Measurements from ENCODE around the gene PHAF1. TPM values are rescaled to one million over a fixed set of nuclear protein-coding genes. Genes with fewer than 3 reads are reported as not detected.

Gene PHAF1
- total RNA-seq, 4 donors from 2014 or later: 14.2 to 22.5 (median 19.3) TPM

GRCh38 chr16:67150833-67151396 lies 41.2 kb downstream of the PHAF1 start, which contains the start of gene B3GNT9:
B3GNT9 (minus strand) TSS chr16:67150998; CDS start chr16:67150485, 513 bp downstream.
- intact Hi-C loops (cut with DNase I): loop anchor here (10.0 kb wide), 1 partner anchor 136 kb away; no protein-coding TSS in a partner anchor
- no CpG with 5 or more reads among the region's 34 CpGs for WGBS, 2 donors
- H3K27ac ChIP-seq: peak within 1 kb of the TSS; percentile 83 to 92 (median 86)
- H3K4me3 ChIP-seq: peak within 1 kb of the TSS; percentile 55 to 81 (median 70)
- no peaks in the 10 kb centered on the region for H3K9me3 ChIP-seq
- no peak for DNase-seq
- peaks cover 0 to 39% (median 7%) of the 10 kb centered on the region in 3 donors for H3K36me3 ChIP-seq
- H3K27me3 ChIP-seq: no peaks in the 10 kb centered on the region
- peak in 1 of 4 donors; percentile 34 for TF ChIP-seq POLR2A (IDR thresholded peaks at IDR 0.05)
- TF ChIP-seq, protein P1, sequence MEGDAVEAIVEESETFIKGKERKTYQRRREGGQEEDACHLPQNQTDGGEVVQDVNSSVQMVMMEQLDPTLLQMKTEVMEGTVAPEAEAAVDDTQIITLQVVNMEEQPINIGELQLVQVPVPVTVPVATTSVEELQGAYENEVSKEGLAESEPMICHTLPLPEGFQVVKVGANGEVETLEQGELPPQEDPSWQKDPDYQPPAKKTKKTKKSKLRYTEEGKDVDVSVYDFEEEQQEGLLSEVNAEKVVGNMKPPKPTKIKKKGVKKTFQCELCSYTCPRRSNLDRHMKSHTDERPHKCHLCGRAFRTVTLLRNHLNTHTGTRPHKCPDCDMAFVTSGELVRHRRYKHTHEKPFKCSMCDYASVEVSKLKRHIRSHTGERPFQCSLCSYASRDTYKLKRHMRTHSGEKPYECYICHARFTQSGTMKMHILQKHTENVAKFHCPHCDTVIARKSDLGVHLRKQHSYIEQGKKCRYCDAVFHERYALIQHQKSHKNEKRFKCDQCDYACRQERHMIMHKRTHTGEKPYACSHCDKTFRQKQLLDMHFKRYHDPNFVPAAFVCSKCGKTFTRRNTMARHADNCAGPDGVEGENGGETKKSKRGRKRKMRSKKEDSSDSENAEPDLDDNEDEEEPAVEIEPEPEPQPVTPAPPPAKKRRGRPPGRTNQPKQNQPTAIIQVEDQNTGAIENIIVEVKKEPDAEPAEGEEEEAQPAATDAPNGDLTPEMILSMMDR (IDR thresholded peaks at IDR 0.05): no peak
- H3K4me1 ChIP-seq: peaks cover 20 to 73% (median 33%) of the 10 kb centered on the region in 3 donors

GRCh38 chr16:67151431-67152097 lies 41.8 kb downstream of the PHAF1 start:
- Histone ChIP-seq H3K9me3 (no peaks in the 10 kb centered on the region), H3K4me1 (peaks cover 20 to 76% (median 34%) of the 10 kb centered on the region in 3 donors), H3K4me3 (peak overlapping the region; percentile 55 to 81 (median 70)), H3K36me3 (peaks cover 0 to 33% (median under 1%) of the 10 kb centered on the region in 3 donors), H3K27me3 (no peaks in the 10 kb centered on the region), H3K27ac (peak overlapping the region; percentile 83 to 92 (median 86))
- DNase-seq: no peak
- intact Hi-C loops (cut with DNase I): loop anchor here (10.0 kb wide), 1 partner anchor 137 kb away; no protein-coding TSS in a partner anchor
- TF ChIP-seq POLR2A (IDR thresholded peaks at IDR 0.05): no peak
- TF ChIP-seq, protein P1 (IDR thresholded peaks at IDR 0.05): no peak
- 61% methylated on average over 4 of the region's 8 CpGs; no CpG with 5 or more reads in 1 of the 2 donors for WGBS, 2 donors

DNA sequence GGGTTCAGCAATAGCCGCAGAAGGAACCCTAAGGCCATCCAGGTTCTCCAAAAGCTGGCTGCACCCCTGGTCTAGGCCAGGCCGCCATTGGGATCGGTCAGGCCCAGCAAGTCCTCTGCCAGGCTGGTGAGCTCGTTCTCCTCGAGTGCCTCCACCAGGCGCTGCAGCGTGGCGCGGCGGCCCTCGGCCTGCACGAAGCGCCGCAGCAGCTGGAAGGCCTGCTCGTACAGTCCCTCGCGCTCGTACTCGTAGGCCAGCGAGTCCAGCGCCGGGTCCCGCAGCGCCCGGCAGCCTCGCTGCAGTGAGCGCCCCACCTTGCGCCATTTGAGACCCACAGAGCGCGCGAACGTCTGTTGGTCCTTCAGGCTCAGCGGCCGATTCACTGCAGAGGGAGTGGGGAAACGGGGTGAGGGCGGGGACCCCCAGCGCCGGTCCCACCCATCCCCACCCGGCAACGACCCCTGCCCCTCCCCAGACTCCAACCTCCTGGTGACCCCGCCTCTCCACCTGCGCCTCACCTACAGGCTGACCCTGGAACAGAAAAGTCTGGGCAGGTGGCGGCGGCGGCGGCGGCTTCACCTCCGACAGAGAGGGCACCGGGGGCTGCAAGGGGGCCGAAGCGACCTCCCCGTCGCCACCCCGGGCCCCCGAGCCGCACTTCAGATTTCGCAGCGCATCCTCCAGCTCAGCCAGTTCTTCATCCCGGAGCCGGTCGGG lies 45.0 kb downstream of the PHAF1 start:
- DNase-seq: no peak
- 39 to 67% methylated on average over 3 to 12 of the region's 61 CpGs for WGBS, 2 donors
- intact Hi-C loops (cut with DNase I): loop anchor here (5.0 to 10.0 kb wide), 2 partner anchors 140 to 177 kb away; no protein-coding TSS in a partner anchor
- Histone ChIP-seq H3K27me3 (no peaks in the 10 kb centered on the region), H3K4me1 (peaks cover 25 to 72% (median 46%) of the 10 kb centered on the region in 3 donors), H3K36me3 (peaks cover 0 to under 1% (median 0%) of the 10 kb centered on the region in 3 donors), H3K4me3 (peak overlapping the region in 2 of 4 donors; percentile 23 to 52), H3K27ac (no peak overlapping the region), H3K9me3 (no peaks in the 10 kb centered on the region)
- TF ChIP-seq, protein P1 (IDR thresholded peaks at IDR 0.05): no peak
- no peak for TF ChIP-seq POLR2A (IDR thresholded peaks at IDR 0.05)

GRCh38 chr16:67155295-67156142 lies 45.8 kb downstream of the PHAF1 start:
- WGBS, 2 donors: 43 to 54% methylated on average over 12 to 23 of the region's 74 CpGs
- intact Hi-C loops (cut with DNase I): loop anchor here (5.0 to 10.0 kb wide), 2 partner anchors 141 to 178 kb away; no protein-coding TSS in a partner anchor
- Histone ChIP-seq H3K27ac (no peak overlapping the region), H3K9me3 (no peaks in the 10 kb centered on the region), H3K36me3 (no peaks in the 10 kb centered on the region), H3K4me1 (peaks cover 25 to 71% (median 38%) of the 10 kb centered on the region in 3 donors), H3K27me3 (no peaks in the 10 kb centered on the region), H3K4me3 (peak overlapping the region in 2 of 4 donors; percentile 23 to 52)
- TF ChIP-seq, protein P1 (IDR thresholded peaks at IDR 0.05): peak; percentile 96 to 99 (median 98)
- no peak for TF ChIP-seq POLR2A (IDR thresholded peaks at IDR 0.05)
- no peak for DNase-seq

Measured in esophagus squamous epithelium (tissue), 5 donors.